IMR-90 (cell line): ENCODE data around the gene SEMA6A. TPM values are rescaled to one million over a fixed set of nuclear protein-coding genes. Genes with fewer than 3 reads are reported as not detected.

Experiments
- ATAC-seq: fragments of 200-7000 bp; cut with Tn5 transposase; 2 replicates; pipeline ENCODE4 v1.9.1; 2020; ENCODE audit warnings: low read depth, mild to moderate bottlenecking, moderate library complexity
- BruUV-seq: library from RNA; stranded (reverse); fragments of 400-500 nt; replicated peaks from 2 replicates; lab custom pipeline; 2021; lab: Mats Ljungman, UMichigan
- CTCF ChIA-PET: fragments of 300-600 bp; formaldehyde crosslinking; extraction: SDS; loops from one replicate; lab custom pipeline; 2021; ENCODE audit warnings: antibody characterized with exemption; lab: Yijun Ruan, JAX
- POLR2A ChIA-PET: fragments of 300-600 bp; sonication (Branson Sonifier 250); formaldehyde crosslinking; loops from one replicate; lab custom pipeline; 2022; ENCODE audit warnings: antibody characterized with exemption; ENCODE audit not compliant: unreplicated experiment; lab: Charles Lee
- DNase-seq: peaks from one replicate; pipeline ENCODE4 v3.0.0; 2013
- H2AFZ ChIP-seq: replicated peaks from 2 replicates; pipeline ENCODE3; 2013; ENCODE audit warnings: low read length, mild to moderate bottlenecking; ENCODE audit not compliant: poor library complexity
- H2AK5ac ChIP-seq: 2 replicates; pipeline ENCODE4 v1.6.1; 2013; ENCODE audit warnings: low read depth, low read length, inconsistent platforms
- H2AK9ac ChIP-seq: replicated peaks from 2 replicates; pipeline ENCODE3; 2013; ENCODE audit warnings: mild to moderate bottlenecking, low read depth, low read length, moderate library complexity; ENCODE audit not compliant: poor library complexity
- H2BK120ac ChIP-seq: 2 replicates; pipeline ENCODE4 v1.6.1; 2013; ENCODE audit warnings: low read depth, low read length, inconsistent platforms
- H2BK15ac ChIP-seq: 3 replicates; pipeline ENCODE4 v1.6.1; 2013; ENCODE audit warnings: low read depth, low read length, inconsistent platforms
- H2BK20ac ChIP-seq: 2 replicates; pipeline ENCODE4 v1.6.1; 2013; ENCODE audit warnings: low read depth, mild to moderate bottlenecking, inconsistent platforms, low read length, moderate library complexity
- H2BK5ac ChIP-seq: 2 replicates; pipeline ENCODE4 v1.6.1; 2013; ENCODE audit warnings: mild to moderate bottlenecking, low read depth, low read length, inconsistent platforms; ENCODE audit not compliant: poor library complexity, severe bottlenecking
- H3K14ac ChIP-seq: replicated peaks from 2 replicates; pipeline ENCODE4 v1.6.1; 2013; ENCODE audit warnings: low read depth, low read length, inconsistent platforms
- H3K18ac ChIP-seq: 2 replicates; pipeline ENCODE4 v1.6.1; 2013; ENCODE audit warnings: low read depth, low read length, control low read depth
- H3K23ac ChIP-seq: 2 replicates; pipeline ENCODE4 v1.6.1; 2013; ENCODE audit warnings: low read depth, low read length, inconsistent platforms
- H3K27ac ChIP-seq: 2 replicates; pipeline ENCODE4 v1.5.1; 2013; ENCODE audit warnings: mild to moderate bottlenecking, control low read depth, low read length; ENCODE audit not compliant: insufficient read depth
- H3K27me3 ChIP-seq: 2 replicates; pipeline ENCODE4 v1.6.1; 2013; ENCODE audit warnings: low read length; ENCODE audit not compliant: control insufficient read depth, insufficient read depth
- H3K36me3 ChIP-seq: 2 replicates; pipeline ENCODE4 v1.6.1; 2013; ENCODE audit warnings: low read length, mixed read lengths; ENCODE audit not compliant: control insufficient read depth, insufficient read depth
- H3K4ac ChIP-seq: 2 replicates; pipeline ENCODE4 v1.6.1; 2013; ENCODE audit warnings: low read depth, low read length, inconsistent platforms
- H3K4me1 ChIP-seq: 2 replicates; pipeline ENCODE4 v1.6.1; 2013; ENCODE audit warnings: low read length, mixed read lengths; ENCODE audit not compliant: control insufficient read depth, insufficient read depth
- H3K4me2 ChIP-seq: 2 replicates; pipeline ENCODE4 v1.6.1; 2013; ENCODE audit warnings: low read depth, mild to moderate bottlenecking, control low read depth, low read length, moderate library complexity
- H3K4me3 ChIP-seq: 2 replicates; pipeline ENCODE4 v1.5.1; 2013; ENCODE audit warnings: low read depth, mild to moderate bottlenecking, control low read depth, low read length, moderate library complexity; ENCODE audit not compliant: insufficient read depth
- H3K56ac ChIP-seq: 2 replicates; pipeline ENCODE4 v1.6.1; 2013; ENCODE audit warnings: low read length, inconsistent platforms; ENCODE audit not compliant: insufficient read depth; ENCODE audit errors: extremely low read depth
- H3K79me1 ChIP-seq, 2 experiments: 2 replicates each; pipeline ENCODE4 v1.6.1; 2013; ENCODE audit warnings: low read length in 2 of 2, inconsistent platforms in 1 of 2, low read depth in 1 of 2
- H3K9ac ChIP-seq: 2 replicates; pipeline ENCODE4 v1.6.1; 2013; ENCODE audit warnings: low read depth, low read length, control low read depth
- H3K9me1 ChIP-seq: 2 replicates; pipeline ENCODE4 v1.6.1; 2013; ENCODE audit warnings: low read length, inconsistent platforms; ENCODE audit not compliant: insufficient read depth
- H3K9me3 ChIP-seq: 2 replicates; pipeline ENCODE4 v1.6.1; 2013; ENCODE audit warnings: low read length; ENCODE audit not compliant: control insufficient read depth, insufficient read depth
- H4K20me1 ChIP-seq: 2 replicates; pipeline ENCODE4 v1.6.1; 2013; ENCODE audit warnings: low read length, inconsistent platforms; ENCODE audit not compliant: insufficient read depth
- H4K5ac ChIP-seq: 2 replicates; pipeline ENCODE4 v1.6.1; 2013; ENCODE audit warnings: mild to moderate bottlenecking, low read depth, low read length, control low read depth
- H4K8ac ChIP-seq, 2 experiments: 2 replicates each; pipeline ENCODE4 v1.6.1; 2013; ENCODE audit warnings: low read depth in 2 of 2, low read length in 2 of 2, control low read depth in 1 of 2, inconsistent platforms in 1 of 2
- H4K91ac ChIP-seq: 2 replicates; pipeline ENCODE4 v1.6.1; 2013; ENCODE audit warnings: low read depth, low read length, inconsistent platforms; ENCODE audit not compliant: insufficient read depth
- CEBPB ChIP-seq: IDR thresholded peaks from 2 replicates; pipeline ENCODE4 v1.6.1; 2012; ENCODE audit warnings: low read depth, low read length, improper control_type of control experiment
- CTCF ChIP-seq: conservative IDR thresholded peaks from 2 replicates; pipeline ENCODE4 v1.5.1; 2012; ENCODE audit warnings: mild to moderate bottlenecking, low read depth, low read length, improper control_type of control experiment
- ELK1 ChIP-seq: fragments of 150-350 bp; IDR thresholded peaks from 2 replicates; pipeline ENCODE4 v1.6.1; 2016; ENCODE audit warnings: low read depth, mild to moderate bottlenecking, low read length, moderate library complexity, borderline replicate concordance
- MAFK ChIP-seq: IDR thresholded peaks from 2 replicates; pipeline ENCODE4 v1.6.1; 2012; ENCODE audit warnings: low read depth, low read length, improper control_type of control experiment
- POLR2A ChIP-seq: IDR thresholded peaks from 2 replicates; pipeline ENCODE4 v1.6.1; 2012; ENCODE audit warnings: mild to moderate bottlenecking, low read depth, low read length
- RCOR1 ChIP-seq: IDR thresholded peaks from 2 replicates; pipeline ENCODE4 v1.6.1; 2012; ENCODE audit warnings: mild to moderate bottlenecking, low read length, improper control_type of control experiment; ENCODE audit not compliant: insufficient replicate concordance
- SMC3 ChIP-seq: fragments of 150-350 bp; IDR thresholded peaks from 2 replicates; pipeline ENCODE4 v1.6.1; 2016; ENCODE audit warnings: low read depth, mild to moderate bottlenecking, antibody characterized with exemption, low read length, moderate library complexity
- USF2 ChIP-seq: fragments of 150-350 bp; IDR thresholded peaks from 2 replicates; pipeline ENCODE4 v1.6.1; 2017; ENCODE audit warnings: mild to moderate bottlenecking, antibody characterized with exemption, low read length, low read depth
- WGBS, 2 experiments: methylation state at CpG; one replicate each; pipeline versions ENCODE4 v1.1.5 to v1.1.7; 2013; ENCODE audit warnings: missing lambda C conversion rate in 2 of 2; ENCODE audit not compliant: insufficient read length in 1 of 2; ENCODE audit errors: extremely low coverage in 2 of 2; 5-methylcytosine and 5-hydroxymethylcytosine counted together
- dilution Hi-C: fragments of 300-500 bp; cut with HindIII; formaldehyde crosslinking; loops from one replicate; pipeline ENCODE4 v1.14.3; 2018; ENCODE audit warnings: low sequenced_read_pairs; ENCODE audit not compliant: unreplicated experiment
- in situ Hi-C: fragments of 300-500 bp; cut with MboI; formaldehyde crosslinking; loops from 3 replicates; pipeline ENCODE4 v1.14.3; 2019; ENCODE audit warnings: low sequenced_read_pairs, inconsistent platforms, mixed read lengths
- intact Hi-C: fragments of 100-400 bp; cut with micrococcal nuclease; formaldehyde crosslinking; loops from 2 replicates; pipeline ENCODE4 v1.10.0; 2022
- polyA plus RNA-seq, 3 experiments: library from polyadenylated mRNA; depleted of rRNA; stranded (reverse); fragments of >200 nt; gene quantifications; 2 replicates each; pipeline ENCODE4 v1.2.3, GENCODE V29; 2012; ENCODE audit warnings: low replicate concordance in 1 of 3
- total RNA-seq: library from RNA; depleted of rRNA; stranded (reverse); fragments of >200 nt; gene quantifications from 2 replicates; pipeline ENCODE4 v1.2.3, GENCODE V29; 2012

The SEMA6A gene
- total and polyA plus RNA-seq, 2 of the 4 experiments (the other 2 are of a cell fraction): 0.27 to 0.36 TPM

- Histone ChIP-seq H3K4me2 (no peak overlapping the region), H2AFZ (no peak overlapping the region), H3K9me1 (no peaks in the 10 kb centered on the region), H3K27me3 (no peaks in the 10 kb centered on the region), H3K14ac (no peak overlapping the region), H3K4me3 (no peak overlapping the region), H3K79me1 (no peaks in the 10 kb centered on the region), H3K9ac (no peak overlapping the region), H3K27ac (no peak overlapping the region), H2BK15ac (no peak overlapping the region), H3K9me3 (peaks cover 2% of the 10 kb centered on the region; the same call in 1 of the 2 replicates), H3K4ac (no peak overlapping the region), H3K36me3 (no peaks in the 10 kb centered on the region), H3K23ac (no peak overlapping the region), H3K56ac (no peak overlapping the region), H3K18ac (no peak overlapping the region), H2BK5ac (no peak overlapping the region), H2BK20ac (no peak overlapping the region), H2AK9ac (no peak overlapping the region), H2BK120ac (no peak overlapping the region), H4K91ac (no peak overlapping the region), H4K20me1 (no peaks in the 10 kb centered on the region), H4K5ac (no peak overlapping the region), H2AK5ac (no peak overlapping the region), H3K4me1 (no peaks in the 10 kb centered on the region), H4K8ac (no peak overlapping the region)
- TF ChIP-seq ELK1: no peak
- no peak for TF ChIP-seq USF2
- TF ChIP-seq CTCF: no peak
- no peak for TF ChIP-seq MAFK
- TF ChIP-seq RCOR1: no peak
- TF ChIP-seq POLR2A: no peak
- TF ChIP-seq CEBPB: no peak
- TF ChIP-seq SMC3: no peak
- no TSS peak for BruUV-seq
- DNase-seq (no peak), ATAC-seq (no peak)
- ChIA-PET CTCF (interaction anchor here (0.5 to 1.2 kb wide), 3 partner anchors 8 to 64 kb away, joined by 3 to 4 read pairs (median 3); no protein-coding TSS in a partner anchor), POLR2A (no interaction called here)
- intact Hi-C loops: no loop called here
- WGBS, 2 experiments: no CpG with 5 or more reads among the region's 3 CpGs
- in situ Hi-C loops: no loop called here
- dilution Hi-C loops: no loop called here
These were observed 102.3 kb downstream of the SEMA6A start for GRCh38 chr5:116472274-116472673.
